ENCODE data around the gene SDCCAG8. TPM values are rescaled to one million over a fixed set of nuclear protein-coding genes. Genes with fewer than 3 reads are reported as not detected.
A peak's percentile ranks its signal among the peaks of the same experiment; 100 is the strongest.

The SDCCAG8 gene
- total RNA-seq, 1 donor from 2014 or later, result 61.7 TPM

- DNase-seq, result no peak
Observed at GRCh38 chr1:243503155-243503554, 247.3 kb downstream of the SDCCAG8 start.

GRCh38 chr1:243505986-243506689 lies 250.3 kb downstream of the SDCCAG8 start:
- DNase-seq, result no peak

GRCh38 chr1:243507001-243507671 lies 251.3 kb downstream of the SDCCAG8 start:
- DNase-seq, result peak; percentile 53

GRCh38 chr1:243507672-243508302 lies 251.9 kb downstream of the SDCCAG8 start:
- peak; percentile 32 for DNase-seq

- DNase-seq, result no peak
Observed at GRCh38 chr1:243508303-243508713, 252.5 kb downstream of the SDCCAG8 start.

GRCh38 chr1:243508943-243509342 lies 253.1 kb downstream of the SDCCAG8 start:
- DNase-seq, result no peak

- no peak for DNase-seq
Observed at GRCh38 chr1:243510928-243511327, 255.1 kb downstream of the SDCCAG8 start.

GRCh38 chr1:243513726-243514491 lies 258.1 kb downstream of the SDCCAG8 start:
- no peak for DNase-seq

- no peak for DNase-seq
Observed at GRCh38 chr1:243514927-243515326, 259.1 kb downstream of the SDCCAG8 start.

GRCh38 chr1:243520831-243521230 lies 265.0 kb downstream of the SDCCAG8 start:
- no peak for DNase-seq

- no peak for DNase-seq
Observed at GRCh38 chr1:243523766-243524165, 267.9 kb downstream of the SDCCAG8 start.

GRCh38 chr1:243525085-243525487 lies 269.2 kb downstream of the SDCCAG8 start:
- no peak for DNase-seq

- no peak for DNase-seq
Observed at GRCh38 chr1:243526180-243526579, 270.3 kb downstream of the SDCCAG8 start.

- no peak for DNase-seq
Observed at GRCh38 chr1:243528459-243529121, 272.7 kb downstream of the SDCCAG8 start.

- no peak for DNase-seq
Observed at GRCh38 chr1:243529512-243529911, 273.7 kb downstream of the SDCCAG8 start.

GRCh38 chr1:243535014-243535413 lies 279.2 kb downstream of the SDCCAG8 start:
- DNase-seq, result no peak

GRCh38 chr1:243539636-243540035 lies 283.8 kb downstream of the SDCCAG8 start:
- no peak for DNase-seq

- no peak for DNase-seq
Observed at GRCh38 chr1:243542739-243543415, 287.0 kb downstream of the SDCCAG8 start.

GRCh38 chr1:243543501-243543900 lies 287.7 kb downstream of the SDCCAG8 start:
- DNase-seq, result no peak

GRCh38 chr1:243546457-243546856 lies 290.6 kb downstream of the SDCCAG8 start:
- no peak for DNase-seq

GRCh38 chr1:243547891-243548290 lies 292.1 kb downstream of the SDCCAG8 start:
- DNase-seq, result no peak

Measured in tongue (tissue), 2 donors.